NCI-H2196 (cell line): ENCODE results near the gene DNAH1.

Experiments used
- DNase-seq: peaks from one replicate; lab custom pipeline; 2025; ENCODE audit not compliant: unreplicated experiment; lab: John Stamatoyannopoulos, UW

The DNAH1 gene

DNA sequence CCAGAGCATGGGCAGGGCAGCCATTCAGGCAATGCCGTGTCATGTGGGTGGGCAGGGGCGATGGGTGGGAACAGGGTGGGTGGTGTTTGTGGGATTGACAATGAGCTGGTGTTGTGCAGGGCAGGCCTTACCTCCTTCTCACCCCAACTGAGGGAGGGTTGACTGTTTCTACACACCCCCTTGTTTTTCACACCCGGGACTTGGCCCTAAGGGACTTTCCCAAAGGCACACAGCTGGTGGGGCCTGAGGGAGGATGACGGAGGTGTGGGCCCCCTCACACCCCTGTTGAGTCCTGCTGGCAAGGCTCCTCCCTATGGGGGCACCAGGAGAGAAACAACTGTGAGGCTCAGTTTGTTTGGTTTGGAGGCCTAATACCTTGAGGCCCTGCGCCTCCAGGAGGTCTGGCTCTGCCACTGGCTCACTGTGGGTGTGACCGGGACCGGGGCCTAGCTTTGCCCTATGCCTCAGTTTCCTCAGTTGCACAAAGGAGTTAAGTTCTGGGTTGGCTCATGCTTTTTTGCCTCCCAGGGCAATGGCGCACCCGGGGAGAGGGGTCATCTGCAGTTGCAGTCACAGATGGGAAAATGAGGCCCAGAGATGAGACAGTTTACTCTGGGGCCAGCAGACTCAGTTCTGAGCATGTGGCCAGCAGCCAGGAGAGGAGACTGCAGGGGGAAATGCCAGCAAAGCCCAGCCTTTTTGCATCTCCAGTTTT is 5.1 kb upstream of the DNAH1 start:
- no peak for DNase-seq

- no peak for DNase-seq
Observed at GRCh38 chr3:52311576-52312119, 4.5 kb upstream of the DNAH1 start.

DNA sequence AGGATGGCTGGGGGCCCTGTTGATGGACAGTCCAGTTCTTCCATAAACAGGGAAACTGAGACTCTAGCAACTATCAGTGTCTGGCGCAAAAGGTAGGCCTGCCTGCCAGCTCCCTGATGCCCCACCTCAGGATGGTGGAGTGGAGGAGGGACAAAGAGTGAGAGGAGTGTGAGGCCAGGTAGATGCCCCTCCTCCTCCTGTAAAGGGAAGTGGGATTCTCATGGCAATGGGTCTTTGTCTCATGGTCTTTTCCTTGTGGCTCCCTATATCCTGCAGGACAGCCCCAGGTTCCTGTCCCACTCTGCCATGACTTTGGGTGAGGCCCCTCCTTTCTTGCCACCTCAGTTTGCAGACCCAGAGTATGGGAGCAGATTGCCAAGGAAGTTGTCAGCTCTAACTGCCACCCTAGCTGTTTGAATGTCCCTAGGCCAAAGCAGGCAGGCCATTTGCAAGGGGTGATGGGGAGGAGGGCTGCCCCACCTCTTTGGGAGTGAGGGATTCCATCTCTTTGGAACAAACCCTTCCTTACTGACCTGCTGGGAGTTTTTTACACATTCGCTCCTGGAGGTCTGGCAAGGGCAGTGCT is 2.8 kb upstream of the DNAH1 start:
- no peak for DNase-seq

- DNase-seq = no peak
Observed at GRCh38 chr3:52313774-52314188, 2.3 kb upstream of the DNAH1 start.

DNA sequence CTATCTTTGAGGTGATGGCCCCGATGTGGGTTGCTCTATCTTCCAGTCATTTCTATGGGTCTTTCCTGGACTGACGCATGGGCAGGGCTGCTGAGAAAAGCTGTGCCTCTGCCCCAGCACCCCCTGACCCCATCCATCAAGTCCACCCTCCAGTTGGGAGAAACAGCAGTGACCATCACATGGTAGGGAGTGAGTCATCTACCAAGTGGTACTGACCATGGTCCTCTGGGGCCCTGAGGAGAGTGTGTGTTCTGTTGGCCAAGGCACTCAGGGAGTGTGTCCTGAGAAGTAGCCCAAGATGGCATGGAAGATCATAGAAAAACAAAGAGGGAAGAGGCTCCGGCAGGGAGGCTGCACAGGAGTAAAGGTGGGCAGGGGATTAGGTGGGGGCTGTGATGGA is 1.6 kb upstream of the DNAH1 start:
- DNase-seq = no peak

DNA sequence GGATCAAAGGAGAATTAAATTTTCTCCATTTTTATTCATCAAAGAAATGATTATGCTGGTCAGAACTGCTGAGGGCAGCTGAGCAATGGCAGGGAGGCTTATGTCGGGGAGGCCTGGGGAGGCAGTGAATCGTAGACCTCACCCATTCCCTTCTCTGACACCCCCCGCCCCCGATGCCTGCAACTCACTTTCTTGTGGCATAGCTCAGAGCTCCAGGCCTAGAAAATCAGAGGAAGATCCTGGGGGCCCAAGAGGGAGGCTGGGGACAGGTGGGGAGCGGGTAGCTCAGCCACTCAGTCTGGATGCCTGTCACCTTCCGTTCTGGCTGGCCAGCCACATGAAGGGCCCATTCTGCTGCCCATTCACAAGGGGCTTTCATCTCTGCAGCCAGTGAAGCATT is 1.1 kb upstream of the DNAH1 start:
- no peak for DNase-seq

DNA sequence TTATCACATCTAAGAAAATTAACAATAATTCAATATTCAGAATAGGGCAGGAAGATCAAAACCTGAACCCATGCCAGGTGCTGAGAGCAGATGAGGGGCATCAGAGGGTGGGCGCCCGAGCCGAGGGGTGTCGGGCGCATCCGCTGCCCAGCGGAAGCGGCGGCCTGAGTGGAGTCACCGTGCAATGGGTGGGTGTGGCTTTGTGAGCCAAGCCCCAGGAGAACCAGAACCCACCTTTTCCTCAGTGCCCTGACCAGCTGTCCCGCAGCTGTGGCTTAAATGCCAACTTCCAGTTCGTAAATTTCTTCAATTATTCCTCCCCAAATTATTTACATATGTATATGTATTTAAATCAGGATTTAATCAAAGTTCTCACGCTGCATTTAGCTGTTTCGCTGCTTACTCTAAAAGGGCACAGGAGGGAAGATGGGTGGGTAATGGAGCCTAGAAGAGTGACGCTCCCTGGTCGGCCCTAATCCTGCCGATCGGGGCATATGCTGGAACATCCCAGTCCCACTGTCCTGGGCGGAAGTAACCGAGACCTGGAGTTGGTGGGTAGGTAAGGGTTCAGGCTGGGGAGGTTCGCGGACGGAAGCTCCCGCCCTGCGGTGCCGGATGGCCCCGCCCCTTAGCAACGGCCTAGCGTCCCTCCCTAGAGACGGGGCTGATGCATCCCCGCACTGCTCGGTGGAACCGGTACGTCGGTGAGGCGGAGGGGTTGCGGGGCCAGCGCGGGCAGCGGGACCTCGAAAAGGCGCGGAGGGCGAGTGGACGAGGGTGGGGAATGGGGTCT is 1.3 kb downstream of the DNAH1 start:
- DNase-seq = no peak

- DNase-seq = no peak
Observed at GRCh38 chr3:52318186-52318816, 2.2 kb downstream of the DNAH1 start.

DNA sequence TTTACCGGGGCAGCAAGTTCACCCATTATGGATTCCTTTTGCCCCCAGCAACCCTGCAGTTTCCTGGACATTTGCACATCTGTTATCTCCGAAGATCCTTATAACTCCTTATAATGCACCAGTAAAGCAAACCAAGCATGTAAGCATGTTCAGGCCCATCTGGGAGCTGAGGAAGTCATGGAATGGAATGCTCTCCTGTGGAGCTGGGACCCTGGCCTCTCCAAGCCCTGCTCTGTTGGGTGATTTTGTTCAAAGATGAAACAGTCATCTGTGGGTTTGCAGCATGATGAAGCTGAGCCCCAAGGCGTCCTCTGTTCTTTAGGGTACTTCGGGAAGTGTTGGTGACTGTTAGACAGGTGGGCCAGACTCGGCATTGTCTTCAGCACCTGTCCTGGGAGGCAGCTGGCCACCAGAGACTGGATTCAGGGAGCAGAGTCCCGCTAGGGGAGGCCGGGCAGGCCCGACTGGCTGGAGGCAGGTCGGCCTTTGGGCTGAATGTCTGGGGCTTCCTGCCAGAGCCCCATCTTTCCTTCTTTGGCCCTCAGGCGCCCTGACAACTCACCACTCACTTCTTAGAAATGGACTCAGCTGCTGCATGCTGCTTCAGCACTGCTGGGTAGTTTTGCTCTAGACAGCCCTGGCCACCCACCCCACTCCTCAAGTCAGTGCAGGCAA is 3.9 kb downstream of the DNAH1 start:
- no peak for DNase-seq

DNA sequence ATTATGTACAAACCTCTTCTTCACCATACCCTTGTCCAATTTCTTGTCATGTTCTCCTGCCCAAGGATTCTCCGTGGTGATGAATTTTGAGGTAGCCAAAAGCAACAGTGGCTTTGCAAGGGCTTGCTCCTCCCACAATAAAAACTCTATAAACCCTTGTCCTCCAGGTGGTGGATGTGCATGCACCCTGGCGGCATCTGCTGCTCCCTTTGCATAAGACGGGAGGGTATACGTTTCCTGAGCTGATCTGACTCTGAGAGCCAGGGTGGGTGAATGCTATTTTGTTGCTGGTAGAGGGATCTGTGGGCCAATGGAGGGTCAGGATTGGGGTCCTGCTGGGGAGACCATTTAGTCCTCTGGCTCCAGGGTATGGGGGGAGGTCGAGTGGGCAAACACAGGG is 5.4 kb downstream of the DNAH1 start:
- DNase-seq = no peak

- no peak for DNase-seq
Observed at GRCh38 chr3:52322466-52322865, 6.3 kb downstream of the DNAH1 start.

DNA sequence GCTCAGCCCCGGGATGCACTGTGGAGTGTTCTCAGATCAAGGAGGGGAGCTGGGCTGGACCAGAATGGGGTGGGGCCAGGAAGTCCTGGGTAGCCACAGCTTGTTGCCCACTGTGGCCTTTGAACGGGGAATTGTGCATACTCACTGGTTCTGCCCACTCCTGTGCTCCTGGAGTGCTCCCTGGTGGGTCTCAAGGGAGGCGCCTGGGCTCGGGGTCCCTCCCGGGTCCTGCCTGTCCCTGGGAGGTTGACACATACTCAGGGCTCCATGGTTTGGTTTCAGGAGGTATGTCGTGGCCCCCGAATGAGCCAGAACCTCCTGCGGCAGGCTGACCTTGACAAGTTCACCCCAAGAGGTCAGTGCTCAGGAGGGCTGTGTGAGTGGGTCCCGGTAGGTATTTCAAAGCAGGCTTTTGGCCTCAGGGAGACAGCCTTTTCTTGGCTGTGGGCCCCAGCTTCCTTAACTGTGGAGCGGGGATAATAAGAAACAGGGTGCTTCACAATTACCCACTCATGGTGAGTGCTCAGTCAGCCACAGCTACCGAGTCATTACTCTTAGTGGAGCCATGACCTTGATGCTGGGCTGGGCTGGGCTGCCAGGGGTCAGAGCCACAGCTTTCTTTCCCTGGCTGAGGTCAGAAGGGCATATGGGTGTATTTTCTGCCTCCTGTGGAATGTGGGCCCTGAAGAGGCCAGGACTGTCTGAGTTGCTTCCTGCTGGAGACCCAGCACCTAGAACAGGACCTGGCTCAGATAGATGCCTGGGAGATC is 7.6 kb downstream of the DNAH1 start:
- DNase-seq = no peak

DNA sequence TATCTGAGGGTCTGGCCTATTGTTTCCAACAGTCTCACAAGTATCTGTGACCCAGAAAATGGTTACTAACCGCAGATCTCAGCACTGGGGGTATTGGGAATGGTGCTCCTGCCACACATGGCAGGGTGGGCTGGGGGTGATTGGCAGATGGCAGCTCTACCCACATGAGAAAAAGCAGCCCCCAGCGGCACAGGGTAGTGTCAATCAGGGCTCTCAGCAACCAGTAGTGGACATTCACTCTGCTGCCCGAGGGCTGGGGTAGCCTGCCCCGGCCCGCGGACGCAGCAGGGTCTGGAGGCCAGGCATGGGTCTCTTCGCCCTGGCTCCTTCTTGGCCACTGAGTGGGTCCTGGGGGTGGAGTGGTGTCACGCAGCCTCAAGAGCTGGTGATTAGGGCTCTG is 8.6 kb downstream of the DNAH1 start:
- no peak for DNase-seq

- no peak for DNase-seq
Observed at GRCh38 chr3:52325686-52326085, 9.6 kb downstream of the DNAH1 start.

DNA sequence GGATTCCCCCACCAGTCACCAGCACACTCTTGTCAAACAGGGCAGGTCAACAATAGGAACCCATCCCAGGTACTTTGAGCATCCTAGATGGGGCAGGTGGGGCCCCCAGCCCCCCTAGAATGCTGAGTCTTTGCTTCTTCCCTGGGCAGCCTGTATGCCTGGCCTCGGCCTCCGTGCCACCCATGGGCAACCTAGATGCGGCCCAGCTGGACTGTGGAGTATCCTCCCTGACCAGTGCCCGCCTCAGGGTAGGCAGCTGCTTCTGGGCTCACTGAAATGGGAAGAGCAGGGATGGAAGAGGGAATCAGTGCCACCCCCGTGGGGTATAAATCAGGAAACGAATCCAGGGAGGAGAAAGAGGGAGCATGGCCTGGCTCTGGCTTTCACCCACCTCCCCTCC is 10.9 kb downstream of the DNAH1 start:
- DNase-seq = no peak

DNA sequence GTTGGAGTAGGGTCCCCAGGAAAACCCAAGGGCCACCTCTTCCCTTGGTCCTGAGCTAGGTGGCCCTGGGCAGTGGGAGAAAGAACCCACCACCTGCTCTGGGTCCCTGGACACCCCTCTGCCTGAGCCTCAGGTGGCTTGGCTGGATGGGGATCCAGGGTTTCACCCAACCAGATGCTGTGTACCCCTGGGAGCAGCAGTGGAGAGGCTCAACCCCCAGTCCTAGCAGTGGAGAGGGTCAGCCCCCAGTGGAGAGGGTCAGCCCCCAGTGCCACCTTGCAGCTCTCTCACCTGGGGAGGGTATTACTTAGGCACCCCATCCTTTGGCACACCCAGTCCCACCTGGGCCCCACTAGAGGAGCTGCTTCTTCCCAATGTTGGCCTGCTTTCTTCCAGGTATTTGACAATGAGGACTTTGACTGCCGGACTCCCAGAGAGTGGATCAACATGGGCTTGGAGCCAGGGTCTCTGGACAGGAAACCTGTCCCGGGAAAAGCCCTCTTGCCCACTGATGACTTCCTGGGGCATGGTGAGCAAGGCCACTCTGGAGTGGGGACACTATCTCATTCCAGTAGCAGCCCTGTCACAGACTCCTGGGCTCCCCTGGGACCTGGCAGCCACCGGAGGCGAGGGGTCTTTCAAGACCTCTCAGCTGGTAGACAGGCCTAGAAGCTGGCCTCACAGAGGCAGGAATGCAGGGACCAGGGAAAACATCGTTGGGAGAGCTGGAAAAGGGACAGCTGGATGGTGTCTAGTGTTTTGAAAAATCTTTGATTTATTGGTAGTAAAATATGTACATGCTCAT is 11.6 kb downstream of the DNAH1 start:
- DNase-seq = no peak

- no peak for DNase-seq
Observed at GRCh38 chr3:52328536-52329080, 12.5 kb downstream of the DNAH1 start.

- no peak for DNase-seq
Observed at GRCh38 chr3:52330194-52330805, 14.2 kb downstream of the DNAH1 start.

DNA sequence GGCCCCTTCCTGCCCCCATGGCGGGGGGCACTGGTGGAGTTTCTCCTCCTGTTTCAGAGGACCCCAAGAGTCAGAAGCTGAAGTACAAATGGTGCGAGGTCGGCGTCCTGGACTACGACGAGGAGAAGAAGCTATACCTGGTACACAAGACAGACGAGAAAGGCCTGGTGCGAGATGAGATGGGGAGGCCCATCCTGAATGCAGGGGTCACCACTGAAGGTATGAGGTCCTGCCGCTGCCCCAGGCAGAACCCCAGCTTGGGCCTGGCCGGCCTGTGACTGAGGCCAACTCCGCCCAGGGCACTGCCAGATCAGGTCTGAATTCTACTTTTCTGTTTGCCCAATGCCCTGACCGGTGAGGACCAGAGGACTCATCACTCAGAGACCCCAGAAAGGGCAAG is 15.0 kb downstream of the DNAH1 start:
- DNase-seq = no peak
